Effector memory CD8-positive, alpha-beta T cell (primary cell): ENCODE measurements around the gene JUND.

Experiments
- ATAC-seq: fragments of 150-1000 bp; cut with Tn5 transposase; replicated peaks from 2 replicates; pipeline ENCODE4 v1.10.0; 2021; ENCODE audit warnings: mild to moderate bottlenecking, moderate library complexity
- DNase-seq, 3 experiments: peaks; one replicate each; pipeline ENCODE4 v3.0.0; 2021
- H3K27ac Mint-ChIP-seq, 2 donors: one replicate each; pipeline ENCODE4 v1.8.0; 2022; ENCODE audit warnings: mild to moderate bottlenecking in 2 of 2, mixed read lengths in 2 of 2, moderate library complexity in 2 of 2
- H3K27me3 Mint-ChIP-seq, 2 donors: one replicate each; pipeline ENCODE4 v1.8.0; 2022; ENCODE audit warnings: mixed read lengths in 2 of 2
- H3K36me3 Mint-ChIP-seq: one replicate; pipeline ENCODE4 v1.8.0; 2022; ENCODE audit warnings: mild to moderate bottlenecking, moderate library complexity, mixed read lengths; ENCODE audit not compliant: insufficient read depth
- H3K4me1 Mint-ChIP-seq, 2 donors: one replicate each; pipeline ENCODE4 v1.8.0; 2022; ENCODE audit warnings: low read depth in 2 of 2, mixed read lengths in 2 of 2
- H3K4me3 Mint-ChIP-seq, 2 donors: one replicate each; pipeline ENCODE4 v1.8.0; 2022; ENCODE audit warnings: mild to moderate bottlenecking in 2 of 2, mixed read lengths in 2 of 2, moderate library complexity in 2 of 2
- H3K9me3 Mint-ChIP-seq, 2 donors: one replicate each; pipeline ENCODE4 v1.8.0; 2022; ENCODE audit warnings: mixed read lengths in 2 of 2

JUND gene

DNA sequence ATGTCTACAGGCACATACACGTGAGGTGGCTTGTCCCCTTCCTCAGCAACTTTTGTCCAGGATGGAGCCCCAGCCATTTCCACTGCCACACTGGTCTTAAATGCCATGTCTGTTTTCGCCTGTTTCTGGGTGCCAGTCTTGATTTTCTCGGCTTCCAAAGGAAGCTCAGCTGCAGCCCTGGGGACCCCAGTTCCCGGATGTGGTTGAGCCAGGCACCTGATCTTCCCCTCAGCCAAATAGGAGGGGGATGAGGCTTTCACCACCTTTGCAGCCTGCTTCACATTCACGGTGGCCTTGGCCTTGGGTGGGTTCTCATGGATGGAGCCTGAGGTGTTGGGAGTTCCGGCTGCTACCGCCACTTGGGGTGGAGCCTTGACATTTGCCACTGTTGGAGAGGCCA, 15.8 kb downstream of the JUND start:
- peaks cover 78% of the 10 kb centered on the region for H3K36me3 Mint-ChIP-seq
- H3K4me3 Mint-ChIP-seq, result peak overlapping the region in 1 of 2 donors; percentile 49
- no peak for DNase-seq
- no peaks in the 10 kb centered on the region for H3K9me3 Mint-ChIP-seq
- peaks cover 9 to 12% of the 10 kb centered on the region in 2 donors for H3K4me1 Mint-ChIP-seq
- peak overlapping the region in 1 of 2 donors; percentile 89 for H3K27ac Mint-ChIP-seq
- ATAC-seq, result no peak
- no peaks in the 10 kb centered on the region for H3K27me3 Mint-ChIP-seq

DNA sequence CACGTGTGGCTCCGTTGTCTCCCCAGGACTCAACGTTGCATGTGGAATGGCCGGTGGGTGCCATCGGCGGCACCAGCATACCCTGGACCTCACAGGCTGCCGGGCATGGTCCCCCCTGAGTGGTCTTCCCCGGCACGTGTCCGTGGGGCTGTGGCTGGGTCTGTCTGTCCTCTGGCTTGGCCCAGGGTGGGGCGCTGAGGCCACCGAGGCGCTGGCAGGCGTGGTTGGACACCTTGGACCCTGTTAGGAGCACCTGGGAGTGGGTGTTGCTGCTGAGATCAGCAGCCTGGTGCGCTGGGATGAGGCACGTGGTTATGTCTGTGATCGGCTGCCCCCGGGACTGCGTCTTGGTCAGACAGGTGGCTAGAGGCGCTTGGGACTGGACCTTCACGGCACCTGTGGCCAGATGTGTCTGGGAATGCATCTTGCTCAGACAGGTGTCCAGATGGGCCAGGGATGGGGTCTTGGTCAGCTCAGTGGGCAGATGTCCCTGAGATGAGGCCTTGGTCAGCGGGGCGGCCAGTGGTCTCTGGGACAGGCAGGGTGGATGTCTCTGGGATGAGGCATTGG, 16.4 kb downstream of the JUND start:
- H3K27me3 Mint-ChIP-seq, result no peaks in the 10 kb centered on the region
- peaks cover 74% of the 10 kb centered on the region for H3K36me3 Mint-ChIP-seq
- ATAC-seq (no peak), DNase-seq (no peak)
- peaks cover 9 to 12% of the 10 kb centered on the region in 2 donors for H3K4me1 Mint-ChIP-seq
- peak overlapping the region in 1 of 2 donors; percentile 89 for H3K27ac Mint-ChIP-seq
- H3K9me3 Mint-ChIP-seq, result no peaks in the 10 kb centered on the region
- no peak overlapping the region for H3K4me3 Mint-ChIP-seq

DNA sequence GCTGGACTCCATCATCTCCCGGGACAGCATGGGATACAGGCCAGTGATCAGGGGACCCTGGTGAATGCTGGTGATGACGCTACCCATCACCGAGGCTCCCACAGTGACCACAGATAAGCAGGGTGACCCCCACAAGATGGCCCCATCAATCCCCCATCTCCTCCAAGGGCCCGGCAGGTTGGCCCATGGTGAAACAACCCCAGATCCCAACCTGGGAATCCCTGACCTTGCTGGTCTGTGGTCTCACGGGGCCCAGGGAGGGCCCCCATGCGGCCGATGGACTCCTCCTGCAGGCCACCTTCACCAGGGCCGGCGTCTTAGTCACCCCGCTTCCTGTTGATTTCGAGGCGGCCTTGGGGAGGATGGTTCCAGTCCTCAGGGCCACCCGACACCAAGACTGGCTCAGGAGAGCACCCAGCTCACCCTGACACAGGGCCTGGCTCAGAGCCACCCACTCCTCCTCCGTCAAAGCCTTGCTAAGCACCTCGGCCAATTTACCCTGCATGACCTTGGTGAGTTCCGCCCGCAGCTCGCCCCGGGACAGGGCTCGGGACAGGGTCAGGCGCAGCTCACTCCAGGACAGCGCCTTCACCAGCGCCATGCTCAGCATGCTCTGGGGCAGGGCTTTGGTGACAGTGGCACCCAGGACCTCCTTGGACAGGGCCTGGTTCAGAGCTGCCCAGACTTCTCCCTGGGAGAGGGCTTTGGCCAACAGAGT, 17.1 kb downstream of the JUND start:
- Mint-ChIP-seq H3K27me3 (no peaks in the 10 kb centered on the region), H3K36me3 (peaks cover 68% of the 10 kb centered on the region), H3K9me3 (no peaks in the 10 kb centered on the region), H3K27ac (peak overlapping the region; percentile 20 to 38), H3K4me3 (no peak overlapping the region), H3K4me1 (peaks cover 9 to 12% of the 10 kb centered on the region in 2 donors)
- ATAC-seq, result no peak
- no peak for DNase-seq

DNA sequence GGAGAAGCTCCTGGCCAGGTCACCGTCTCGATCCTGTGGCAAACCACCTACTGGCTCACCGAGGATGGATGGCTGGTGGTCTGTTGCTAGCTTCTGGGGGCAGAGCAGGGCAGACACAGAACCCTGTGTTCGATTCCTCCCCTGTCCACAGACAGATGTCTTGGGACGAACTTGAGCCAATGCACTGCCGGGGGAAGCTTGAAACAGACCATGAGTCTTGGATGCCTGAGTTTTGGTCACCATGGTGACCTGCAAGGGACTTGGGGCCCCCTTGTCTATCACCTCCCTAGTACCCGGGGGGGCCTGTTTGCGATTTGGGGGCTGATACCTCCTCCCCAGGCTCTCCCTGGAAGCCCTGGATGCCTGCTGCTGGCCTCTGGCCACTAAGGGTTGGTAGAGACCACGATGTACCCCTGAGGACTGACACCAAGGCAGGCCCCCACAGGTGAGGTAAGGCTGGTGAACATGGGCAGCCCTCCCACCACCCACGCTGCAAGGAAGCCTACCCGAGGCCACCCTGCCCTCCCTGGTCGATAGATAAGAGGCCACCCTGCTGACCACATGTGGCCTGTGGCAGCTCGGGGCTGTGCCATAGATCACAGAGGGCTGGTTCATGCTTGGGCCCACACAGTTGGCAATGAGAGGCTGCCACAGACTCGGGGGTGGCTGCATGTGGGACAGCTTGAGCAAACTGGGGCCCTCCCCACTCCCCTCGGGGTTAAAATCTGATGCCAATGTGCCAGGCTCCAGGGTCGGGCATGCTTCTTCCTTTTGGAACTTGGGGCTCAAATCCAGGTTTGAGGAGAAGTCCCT, 17.9 kb downstream of the JUND start:
- ATAC-seq, result no peak
- H3K27me3 Mint-ChIP-seq, result no peaks in the 10 kb centered on the region
- no peak overlapping the region for H3K4me3 Mint-ChIP-seq
- no peak for DNase-seq
- H3K27ac Mint-ChIP-seq, result no peak overlapping the region
- H3K9me3 Mint-ChIP-seq, result no peaks in the 10 kb centered on the region
- H3K36me3 Mint-ChIP-seq, result peaks cover 65% of the 10 kb centered on the region
- peaks cover 9 to 12% of the 10 kb centered on the region in 2 donors for H3K4me1 Mint-ChIP-seq

DNA sequence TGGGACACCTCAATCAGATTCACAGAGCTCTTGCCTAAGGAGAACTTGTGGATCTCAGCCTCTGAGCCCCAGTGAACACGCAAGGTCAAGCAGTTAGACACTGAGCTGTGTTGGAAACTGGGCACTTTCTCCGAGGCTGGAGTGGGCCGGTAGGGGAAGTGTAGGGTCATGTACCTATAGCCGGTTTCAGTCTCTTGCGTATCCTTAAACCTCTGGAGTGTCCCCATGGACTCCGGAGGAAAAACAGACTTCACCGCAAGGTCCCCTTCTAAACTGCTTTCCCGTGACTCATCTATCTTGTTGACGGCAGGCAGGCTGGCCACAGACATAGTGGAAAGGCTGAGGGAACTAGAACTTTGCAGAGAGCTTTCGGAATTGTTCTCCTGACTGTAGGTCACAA, 18.5 kb downstream of the JUND start:
- DNase-seq (no peak), ATAC-seq (no peak)
- Mint-ChIP-seq H3K9me3 (no peaks in the 10 kb centered on the region), H3K4me3 (no peak overlapping the region), H3K27ac (no peak overlapping the region), H3K27me3 (no peaks in the 10 kb centered on the region), H3K4me1 (peaks cover 9 to 12% of the 10 kb centered on the region in 2 donors), H3K36me3 (peaks cover 59% of the 10 kb centered on the region)

DNA sequence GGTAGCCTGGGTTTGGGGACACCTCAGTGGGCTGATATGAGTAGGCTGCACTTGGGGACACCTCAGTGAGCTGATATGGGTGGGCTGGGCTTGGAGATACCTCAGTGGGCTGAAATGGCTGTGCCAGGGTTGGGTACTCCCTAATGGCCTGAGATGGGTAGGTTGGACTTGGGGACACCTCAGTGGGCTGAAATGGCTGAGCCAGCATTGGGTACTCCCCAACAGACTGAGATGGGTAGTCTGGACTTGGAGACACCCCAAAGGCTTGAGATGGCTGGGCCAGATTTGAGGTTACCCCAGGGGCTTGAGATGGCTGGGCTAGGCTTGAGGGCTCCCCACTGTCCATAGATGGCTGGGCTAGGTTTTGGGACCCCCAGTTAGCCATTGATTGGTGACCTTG, 19.3 kb downstream of the JUND start:
- no peak overlapping the region for H3K4me3 Mint-ChIP-seq
- no peaks in the 10 kb centered on the region for H3K27me3 Mint-ChIP-seq
- H3K9me3 Mint-ChIP-seq, result no peaks in the 10 kb centered on the region
- peaks cover 52% of the 10 kb centered on the region for H3K36me3 Mint-ChIP-seq
- DNase-seq (no peak), ATAC-seq (no peak)
- peaks cover 9 to 12% of the 10 kb centered on the region in 2 donors for H3K4me1 Mint-ChIP-seq
- no peak overlapping the region for H3K27ac Mint-ChIP-seq

DNA sequence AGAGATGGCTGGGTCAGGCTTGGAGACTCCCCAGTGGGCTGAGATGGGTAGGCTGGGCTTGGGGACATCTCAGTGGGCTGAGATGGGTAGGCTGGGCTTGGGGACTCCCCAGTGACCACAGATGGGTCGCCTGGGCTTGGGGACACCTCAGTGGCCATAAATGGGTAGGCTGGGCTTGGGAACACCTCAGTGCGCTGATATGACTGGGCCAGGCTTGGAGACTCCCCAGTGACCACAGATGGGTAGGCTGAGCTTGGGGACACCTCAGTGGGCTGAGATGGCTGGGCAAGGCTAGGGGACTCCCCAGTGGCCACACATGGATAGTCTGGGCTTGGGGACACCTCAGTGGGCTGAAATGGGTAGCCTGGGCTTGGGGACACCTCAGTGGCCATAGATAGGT, 19.9 kb downstream of the JUND start:
- no peak for ATAC-seq
- Mint-ChIP-seq H3K4me3 (no peak overlapping the region), H3K27ac (no peak overlapping the region)

DNA sequence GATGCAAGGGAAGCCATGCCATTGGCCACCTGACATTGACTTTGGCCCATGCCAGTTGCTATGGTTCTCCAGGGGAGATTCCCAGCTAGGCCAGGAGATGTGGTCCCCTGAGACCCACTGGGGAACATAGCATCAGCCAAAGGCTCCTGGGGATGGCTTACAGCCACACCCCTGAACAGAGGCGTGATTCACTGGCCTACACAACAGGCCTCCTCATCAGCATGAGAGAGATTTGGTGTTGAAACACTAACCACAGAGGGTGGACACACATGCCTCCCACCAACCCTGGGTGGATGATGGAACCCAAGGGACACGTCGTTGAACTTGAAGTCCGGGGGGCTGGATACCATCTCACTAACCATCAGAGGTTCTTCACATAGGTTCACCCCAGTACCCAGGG, 21.5 kb downstream of the JUND start:
- peaks cover 32% of the 10 kb centered on the region for H3K36me3 Mint-ChIP-seq
- peaks cover 4 to 11% of the 10 kb centered on the region in 2 donors for H3K4me1 Mint-ChIP-seq
- H3K9me3 Mint-ChIP-seq, result no peaks in the 10 kb centered on the region
- no peak overlapping the region for H3K27ac Mint-ChIP-seq
- ATAC-seq (no peak), DNase-seq (peak in 1 of 3 experiments; percentile 1)
- no peak overlapping the region for H3K4me3 Mint-ChIP-seq
- H3K27me3 Mint-ChIP-seq, result peaks cover 6 to 9% of the 10 kb centered on the region in 2 donors

More for the DNA sequence above, 19.9 kb downstream of the JUND start:
- Mint-ChIP-seq H3K36me3 (peaks cover 45% of the 10 kb centered on the region), H3K9me3 (no peaks in the 10 kb centered on the region), H3K27me3 (no peaks in the 10 kb centered on the region), H3K4me1 (peaks cover 8 to 12% of the 10 kb centered on the region in 2 donors)
- no peak for DNase-seq

DNA sequence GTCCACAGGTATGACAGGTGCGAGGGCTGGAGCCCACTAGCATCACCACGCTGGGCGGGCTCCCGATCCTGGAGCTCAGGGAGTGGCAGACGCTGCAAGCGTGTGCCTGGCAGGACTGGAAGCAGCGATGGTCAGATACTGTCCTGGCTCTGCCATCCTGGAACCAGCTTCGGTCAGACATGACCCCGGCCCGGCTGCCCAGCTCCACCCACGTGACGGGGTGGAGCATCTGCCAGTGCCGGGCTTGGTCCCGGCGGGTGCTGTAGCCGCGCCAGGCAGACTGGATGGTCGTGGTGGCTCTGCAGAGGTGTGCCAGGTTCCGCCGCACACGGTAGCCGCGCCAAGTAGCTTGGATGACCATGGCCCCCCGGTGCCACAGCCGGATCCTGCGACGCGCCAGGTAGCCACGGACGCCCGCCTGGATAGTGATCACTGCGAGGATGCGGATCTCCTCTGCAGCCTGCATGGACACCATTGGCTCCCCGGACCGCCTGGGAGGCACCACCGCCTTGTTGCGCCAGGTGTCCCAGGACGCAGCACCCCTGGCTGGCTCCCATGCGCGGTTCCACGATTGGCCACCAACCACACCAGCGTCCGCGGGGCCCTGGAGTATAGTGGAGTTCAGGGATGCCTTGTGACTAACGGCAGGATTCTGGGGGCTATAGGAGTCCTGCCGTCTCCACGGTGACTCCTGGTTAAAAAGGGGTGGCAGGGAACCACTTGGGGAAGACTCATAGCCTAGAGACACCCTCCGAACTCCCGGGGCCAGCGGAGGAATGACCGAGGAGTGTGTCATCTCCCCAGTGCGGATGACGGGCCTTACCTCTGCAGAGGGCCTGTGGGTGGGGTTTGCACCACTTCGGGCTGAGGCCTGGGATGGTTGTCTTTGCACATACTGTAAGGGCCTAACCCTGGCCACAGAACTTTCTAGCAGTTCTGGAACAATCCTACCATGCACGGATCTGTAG, 23.6 kb downstream of the JUND start:
- no peak for ATAC-seq
- DNase-seq, result peak in 1 of 3 experiments; percentile 6
- no peak overlapping the region for H3K4me3 Mint-ChIP-seq
- H3K27ac Mint-ChIP-seq, result no peak overlapping the region
- H3K36me3 Mint-ChIP-seq, result peaks cover 34% of the 10 kb centered on the region
- no peaks in the 10 kb centered on the region for H3K9me3 Mint-ChIP-seq
- peaks cover 4 to 8% of the 10 kb centered on the region in 2 donors for H3K4me1 Mint-ChIP-seq
- H3K27me3 Mint-ChIP-seq, result peaks cover 6 to 29% of the 10 kb centered on the region in 2 donors

DNA sequence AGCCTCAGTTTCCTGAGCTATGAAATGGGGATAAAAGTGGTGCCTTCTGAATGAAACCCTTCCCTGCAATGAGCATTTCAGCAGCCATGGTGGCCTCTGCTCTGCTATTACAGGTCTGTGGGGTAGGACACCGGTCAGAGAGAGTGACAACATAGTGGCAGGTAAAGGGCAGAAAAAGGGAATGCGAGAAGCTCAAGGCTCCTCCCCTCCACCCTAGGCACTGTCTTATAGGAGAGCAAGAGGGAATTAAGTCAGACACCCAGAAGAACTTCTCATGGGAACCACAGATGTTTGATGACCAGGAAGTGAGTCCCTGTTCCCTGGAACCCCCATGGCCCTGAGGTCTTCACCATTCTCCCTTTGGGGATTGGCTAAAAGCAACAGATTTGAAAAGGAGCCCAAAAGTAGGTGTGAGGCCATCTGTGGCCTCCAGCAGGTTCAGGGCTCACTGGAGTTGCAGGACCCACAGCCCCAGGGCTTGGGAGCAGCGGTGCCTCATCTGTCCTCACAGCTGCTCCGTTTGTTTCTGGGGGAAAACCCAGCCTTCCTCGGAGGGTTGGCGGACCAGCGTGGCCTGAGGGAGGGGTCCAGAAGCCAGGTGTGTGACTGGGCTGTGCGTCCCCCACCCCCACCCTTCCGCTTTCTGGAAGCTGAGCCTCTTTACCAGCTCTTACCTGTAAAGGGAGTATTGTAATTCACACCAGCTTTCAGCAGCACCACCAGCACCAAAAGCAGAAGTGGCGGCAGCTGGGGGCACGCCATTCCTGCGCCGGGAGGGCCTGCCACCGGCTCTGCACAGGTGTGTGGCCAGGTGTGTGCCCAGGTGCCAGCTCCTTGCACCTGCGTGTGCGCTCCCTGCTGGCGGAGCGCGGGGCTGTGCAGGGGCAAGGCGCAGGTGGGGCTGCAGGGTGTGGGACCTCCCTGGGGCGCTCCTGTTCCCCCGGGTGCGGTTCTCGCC, 26.6 kb downstream of the JUND start:
- Mint-ChIP-seq H3K27me3 (peaks cover 16 to 44% of the 10 kb centered on the region in 2 donors), H3K36me3 (peaks cover 13% of the 10 kb centered on the region), H3K4me3 (no peak overlapping the region), H3K27ac (no peak overlapping the region), H3K9me3 (no peaks in the 10 kb centered on the region), H3K4me1 (peaks cover 3 to 6% of the 10 kb centered on the region in 2 donors)
- DNase-seq (no peak), ATAC-seq (peak; percentile 31)

DNA sequence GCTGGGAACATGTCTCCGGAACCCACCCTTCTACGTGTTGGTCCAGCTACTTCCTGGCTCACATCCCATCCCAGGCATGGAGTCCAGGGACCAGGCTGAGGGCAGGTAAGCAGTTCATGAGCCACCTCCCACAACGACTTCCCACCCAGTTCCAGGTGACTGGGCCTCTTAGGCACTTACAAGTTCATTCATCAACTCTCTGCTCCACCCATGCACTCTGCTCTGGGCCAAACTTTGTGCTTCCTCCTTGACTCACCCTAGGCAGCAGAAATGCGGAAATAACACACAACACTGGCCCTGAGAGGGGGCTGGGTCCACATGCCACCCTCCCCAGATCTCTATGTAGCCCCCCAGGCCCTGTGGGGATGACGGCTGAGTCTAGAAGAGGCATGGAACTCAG, 27.7 kb downstream of the JUND start:
- DNase-seq, result no peak
- Mint-ChIP-seq H3K4me1 (peaks cover 3 to 6% of the 10 kb centered on the region in 2 donors), H3K27me3 (peaks cover 16 to 45% of the 10 kb centered on the region in 2 donors), H3K36me3 (peaks cover 8% of the 10 kb centered on the region), H3K27ac (no peak overlapping the region), H3K4me3 (no peak overlapping the region), H3K9me3 (no peaks in the 10 kb centered on the region)
- no peak for ATAC-seq

DNA sequence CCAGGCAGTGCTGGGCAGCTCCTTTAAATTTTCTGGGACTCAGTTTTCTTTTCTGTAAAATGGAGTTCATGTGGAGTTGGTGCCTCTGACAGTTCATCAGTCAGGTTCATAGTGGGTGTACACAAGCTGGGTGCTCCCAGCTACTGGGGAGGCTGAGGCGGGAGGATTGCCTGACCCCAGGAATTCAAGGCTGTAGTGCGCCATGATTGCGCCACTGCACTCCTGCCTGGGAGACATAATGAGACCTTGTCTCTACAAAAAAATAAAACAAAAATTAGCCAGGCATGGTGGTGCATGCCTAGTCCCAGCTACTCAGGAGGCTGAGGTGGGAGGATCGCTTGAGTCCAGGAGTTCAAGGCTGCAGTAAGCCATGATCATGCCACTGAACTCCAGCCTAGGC, 28.3 kb downstream of the JUND start:
- DNase-seq, result no peak
- Mint-ChIP-seq H3K27ac (no peak overlapping the region), H3K4me3 (no peak overlapping the region), H3K4me1 (peaks cover 3 to 6% of the 10 kb centered on the region in 2 donors), H3K27me3 (peaks cover 21 to 51% of the 10 kb centered on the region in 2 donors), H3K9me3 (no peaks in the 10 kb centered on the region), H3K36me3 (peaks cover 8% of the 10 kb centered on the region)
- ATAC-seq, result no peak
